Measurements from ENCODE around the gene AHNAK.

Gene AHNAK

DNA sequence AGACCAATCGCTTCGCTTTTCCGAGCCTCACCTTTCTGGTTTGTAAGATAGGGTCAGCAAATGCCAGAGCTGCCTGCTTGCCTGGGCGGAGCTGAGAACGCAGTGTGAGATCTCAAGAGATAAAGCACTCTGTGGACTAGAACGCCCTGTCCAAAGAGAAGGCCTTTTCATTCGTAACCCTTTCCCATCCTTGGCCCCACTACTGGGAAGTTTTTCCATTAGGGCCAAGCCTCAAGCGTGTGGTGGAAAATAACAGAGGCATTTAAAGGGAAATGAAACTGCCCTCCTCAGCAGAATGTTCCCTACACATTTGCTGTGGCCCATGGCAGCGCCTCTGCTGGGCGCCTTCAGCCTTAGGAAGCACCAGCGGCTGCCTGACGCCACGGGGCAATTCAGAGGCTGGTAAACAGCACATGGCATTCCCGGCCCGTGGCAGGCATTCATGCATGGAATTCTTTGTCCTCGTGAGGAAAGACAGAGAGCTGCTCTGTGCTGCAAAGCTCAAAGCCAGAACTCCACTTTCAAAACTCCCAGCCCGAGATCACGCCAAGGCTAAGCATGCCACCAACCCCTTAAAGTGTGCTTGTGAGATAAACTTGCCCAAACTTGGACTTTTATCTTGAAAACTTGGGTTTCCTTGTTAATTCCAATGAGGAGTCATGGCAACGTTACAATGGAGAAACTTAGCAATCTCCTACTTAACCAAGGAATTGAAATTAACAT is 38.1 kb downstream of the AHNAK start:
- H3K27ac ChIP-seq (ENCODE audit: insufficient read depth in 1 of 2, low read depth in 1 of 2, low read length in 2 of 2, poor library complexity in 1 of 2, severe bottlenecking in 2 of 2) = peak overlapping the region in 1 of 2 experiments; percentile 3

DNA sequence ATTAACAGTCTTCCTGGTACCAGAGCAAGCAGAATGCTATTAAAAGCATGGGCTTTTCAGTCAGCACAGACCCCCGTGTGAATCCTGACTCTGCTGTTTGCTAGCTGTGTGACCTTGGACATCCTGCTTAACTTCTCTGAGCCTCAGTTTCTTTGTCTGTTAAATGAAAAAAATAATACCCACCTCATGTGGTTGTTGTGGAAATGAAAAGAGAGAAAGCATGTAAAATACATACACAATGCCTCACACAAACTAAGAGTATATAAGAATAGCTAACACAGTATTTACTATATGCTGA is 39.5 kb downstream of the AHNAK start:
- CTCF ChIA-PET = interaction anchor here (1.1 to 2.4 kb wide), 8 partner anchors 9 to 113 kb away, joined by 3 to 19 read pairs (median 6); no protein-coding TSS in a partner anchor

More for the DNA sequence above, 38.1 kb downstream of the AHNAK start:
- 23% methylated on average over 15 of the region's 19 CpGs for WGBS (ENCODE audit: insufficient coverage)
- no peaks in the 10 kb centered on the region for H3K36me3 ChIP-seq (ENCODE audit: control insufficient read depth in 4 of 4, insufficient read depth in 4 of 4, low read length in 3 of 4)
- H3K27me3 ChIP-seq (replicated peaks in 2 of 5; ENCODE audit: control insufficient read depth in 4 of 5, insufficient read depth in 5 of 5, low read length in 4 of 5) = peaks cover 0 to 3% (median 0%) of the 10 kb centered on the region in 5 experiments
- POLR2A ChIA-PET = no interaction called here
- H3K4me1 ChIP-seq (ENCODE audit: control extremely low read depth in 1 of 4, control insufficient read depth in 4 of 4, insufficient read depth in 4 of 4, low read length in 3 of 4) = peaks cover 3 to 8% (median 5%) of the 10 kb centered on the region in 4 experiments
- peak in 1 of 3 donors; percentile 46 for DNase-seq
- H3K4me3 ChIP-seq (ENCODE audit: control insufficient read depth in 1 of 7, extremely low read depth in 1 of 7, insufficient read depth in 4 of 7, low read depth in 2 of 7, low read length in 6 of 7) = peak overlapping the region in 3 of 7 experiments; percentile 32 to 65 (median 38)
- H3K9me3 ChIP-seq (ENCODE audit: control extremely low read depth in 1 of 5, control insufficient read depth in 4 of 5, insufficient read depth in 2 of 5, low read depth in 1 of 5, low read length in 4 of 5) = no peaks in the 10 kb centered on the region
- CTCF ChIA-PET = interaction anchor here (0.8 to 2.4 kb wide), 9 partner anchors 10 to 114 kb away, joined by 3 to 19 read pairs (median 5); no protein-coding TSS in a partner anchor

DNA sequence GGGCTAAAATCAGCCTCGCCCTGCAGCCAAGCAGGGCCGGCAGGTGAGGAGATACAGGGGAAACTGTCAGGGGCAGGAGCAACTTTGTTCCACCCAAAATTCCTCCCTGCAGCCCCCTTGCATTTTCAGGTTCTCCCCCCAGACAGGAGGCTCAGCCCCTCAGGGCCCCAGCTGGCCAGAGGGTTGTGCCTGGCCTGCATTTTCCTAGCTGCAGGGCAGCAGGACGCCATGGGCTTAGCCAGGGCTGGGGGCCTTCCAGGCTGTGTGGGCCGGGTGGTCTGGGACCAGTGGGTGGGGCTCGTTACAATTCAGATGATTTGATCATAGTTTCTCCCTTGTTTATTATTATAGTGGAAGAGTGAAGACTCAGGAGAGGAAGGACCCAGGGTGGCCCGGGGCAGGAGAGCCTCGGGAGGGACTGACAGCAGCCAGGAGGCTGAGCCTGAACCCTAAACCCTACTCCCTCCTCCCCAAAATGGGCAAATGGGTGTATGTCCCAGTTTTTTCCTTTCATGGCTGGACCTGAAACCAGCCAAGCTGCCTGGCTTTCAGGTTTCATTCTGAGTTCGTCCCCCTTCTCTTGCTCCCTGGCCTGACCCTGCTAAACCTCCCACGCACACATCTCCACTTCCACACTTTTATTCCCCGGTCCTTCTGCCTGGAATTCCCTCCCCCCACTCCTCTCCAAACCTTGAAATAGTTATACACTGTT is 40.0 kb downstream of the AHNAK start:
- Histone ChIP-seq H3K36me3 (ENCODE audit: control insufficient read depth in 4 of 4, insufficient read depth in 4 of 4, low read length in 3 of 4) (no peaks in the 10 kb centered on the region), H3K27ac (ENCODE audit: insufficient read depth in 1 of 2, low read depth in 1 of 2, low read length in 2 of 2, poor library complexity in 1 of 2, severe bottlenecking in 2 of 2) (no peak overlapping the region), H3K4me3 (ENCODE audit: control insufficient read depth in 1 of 7, extremely low read depth in 1 of 7, insufficient read depth in 4 of 7, low read depth in 2 of 7, low read length in 6 of 7) (no peak overlapping the region), H3K4me1 (ENCODE audit: control extremely low read depth in 1 of 4, control insufficient read depth in 4 of 4, insufficient read depth in 4 of 4, low read length in 3 of 4) (peaks cover 3 to 26% (median 23%) of the 10 kb centered on the region in 4 experiments), H3K9me3 (ENCODE audit: control extremely low read depth in 1 of 5, control insufficient read depth in 4 of 5, insufficient read depth in 2 of 5, low read depth in 1 of 5, low read length in 4 of 5) (no peaks in the 10 kb centered on the region), H3K27me3 (replicated peaks in 2 of 5; ENCODE audit: control insufficient read depth in 4 of 5, insufficient read depth in 5 of 5, low read length in 4 of 5) (peaks cover 0 to 3% (median 0%) of the 10 kb centered on the region in 5 experiments)
- CTCF ChIA-PET = interaction anchor here (0.6 to 2.4 kb wide), 4 partner anchors 8 to 116 kb away, joined by 3 to 19 read pairs (median 4); no protein-coding TSS in a partner anchor
- no peak for DNase-seq
- POLR2A ChIA-PET = no interaction called here
- WGBS (ENCODE audit: insufficient coverage) = 87% methylated on average over 3 of the region's 10 CpGs

More for the DNA sequence above, 39.5 kb downstream of the AHNAK start:
- no peak overlapping the region for H3K27ac ChIP-seq (ENCODE audit: insufficient read depth in 1 of 2, low read depth in 1 of 2, low read length in 2 of 2, poor library complexity in 1 of 2, severe bottlenecking in 2 of 2)
- H3K4me1 ChIP-seq (ENCODE audit: control extremely low read depth in 1 of 4, control insufficient read depth in 4 of 4, insufficient read depth in 4 of 4, low read length in 3 of 4) = peaks cover 3 to 21% (median 18%) of the 10 kb centered on the region in 4 experiments
- H3K9me3 ChIP-seq (ENCODE audit: control extremely low read depth in 1 of 5, control insufficient read depth in 4 of 5, insufficient read depth in 2 of 5, low read depth in 1 of 5, low read length in 4 of 5) = no peaks in the 10 kb centered on the region
- 80% methylated on average over 1 of the region's 1 CpG for WGBS (ENCODE audit: insufficient coverage)
- DNase-seq = no peak
- POLR2A ChIA-PET = no interaction called here
- H3K27me3 ChIP-seq (replicated peaks in 2 of 5; ENCODE audit: control insufficient read depth in 4 of 5, insufficient read depth in 5 of 5, low read length in 4 of 5) = peaks cover 0 to 3% (median 0%) of the 10 kb centered on the region in 5 experiments
- H3K4me3 ChIP-seq (ENCODE audit: control insufficient read depth in 1 of 7, extremely low read depth in 1 of 7, insufficient read depth in 4 of 7, low read depth in 2 of 7, low read length in 6 of 7) = no peak overlapping the region
- H3K36me3 ChIP-seq (ENCODE audit: control insufficient read depth in 4 of 4, insufficient read depth in 4 of 4, low read length in 3 of 4) = no peaks in the 10 kb centered on the region

DNA sequence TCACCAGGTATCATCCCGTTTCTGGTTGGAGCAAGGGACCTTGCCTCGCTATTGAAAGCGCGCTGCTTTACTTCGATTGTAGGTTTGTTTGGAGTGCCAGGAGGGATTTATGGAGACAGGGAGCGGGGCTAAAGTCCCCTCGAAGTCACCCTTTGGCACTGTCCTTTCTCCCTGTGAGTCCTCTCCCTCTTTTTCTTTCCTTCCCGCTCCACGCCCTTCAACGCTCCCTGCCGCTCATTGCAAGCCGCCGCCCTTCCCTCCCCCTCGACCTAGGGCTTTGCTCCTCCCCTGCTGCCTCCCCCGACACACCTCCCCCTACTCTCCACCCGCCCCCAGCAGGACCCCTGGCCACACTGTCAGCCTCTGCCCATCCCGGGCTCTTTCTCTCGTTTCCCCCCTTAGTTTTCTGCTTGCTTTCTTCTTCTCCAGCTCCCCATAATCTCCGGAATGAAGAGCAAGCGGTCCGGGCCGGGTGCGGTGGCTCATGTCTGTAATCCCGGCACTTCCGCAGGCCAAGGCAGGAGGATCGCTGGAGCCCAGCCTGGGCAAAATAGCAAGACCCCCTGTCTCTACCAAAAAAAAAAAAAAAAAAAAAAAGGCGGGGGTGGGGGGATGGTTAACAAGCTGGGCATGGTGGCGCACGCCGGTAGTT is 41.0 kb downstream of the AHNAK start:
- ChIA-PET POLR2A (no interaction called here), CTCF (interaction anchor here (0.6 to 1.4 kb wide), 4 partner anchors 38 to 115 kb away, joined by 3 to 4 read pairs (median 3); no protein-coding TSS in a partner anchor)

DNA sequence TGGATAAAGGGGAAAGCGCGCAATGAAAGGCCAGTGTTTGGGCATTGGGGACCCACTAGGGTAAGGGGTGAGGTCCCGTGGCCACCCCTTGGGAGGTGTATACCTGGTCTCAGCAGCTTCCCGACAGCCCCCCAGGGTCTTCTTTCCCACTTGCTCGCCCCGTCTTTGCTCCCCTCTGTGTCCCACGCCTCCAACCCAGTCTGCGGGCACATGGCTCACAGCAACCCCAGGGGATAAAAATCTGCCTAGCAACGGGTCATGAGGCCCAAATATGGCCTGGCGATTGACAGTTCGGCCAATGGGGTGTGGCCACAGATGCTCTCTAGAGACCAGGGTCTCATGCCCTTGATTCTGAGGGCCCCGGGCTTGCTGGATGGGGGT is 41.6 kb downstream of the AHNAK start:
- no peak overlapping the region for H3K27ac ChIP-seq (ENCODE audit: insufficient read depth in 1 of 2, low read depth in 1 of 2, low read length in 2 of 2, poor library complexity in 1 of 2, severe bottlenecking in 2 of 2)
- DNase-seq = no peak
- peak overlapping the region in 1 of 7 experiments; percentile 10 for H3K4me3 ChIP-seq (ENCODE audit: control insufficient read depth in 1 of 7, extremely low read depth in 1 of 7, insufficient read depth in 4 of 7, low read depth in 2 of 7, low read length in 6 of 7)
- H3K9me3 ChIP-seq (ENCODE audit: control extremely low read depth in 1 of 5, control insufficient read depth in 4 of 5, insufficient read depth in 2 of 5, low read depth in 1 of 5, low read length in 4 of 5) = no peaks in the 10 kb centered on the region
- CTCF ChIA-PET = interaction anchor here (1.1 kb wide), 1 partner anchor 38 kb away, joined by 3 read pairs; no protein-coding TSS in a partner anchor
- H3K4me1 ChIP-seq (ENCODE audit: control extremely low read depth in 1 of 4, control insufficient read depth in 4 of 4, insufficient read depth in 4 of 4, low read length in 3 of 4) = peaks cover 3 to 34% (median 28%) of the 10 kb centered on the region in 4 experiments
- peaks cover 0 to 3% (median 0%) of the 10 kb centered on the region in 5 experiments for H3K27me3 ChIP-seq (replicated peaks in 2 of 5; ENCODE audit: control insufficient read depth in 4 of 5, insufficient read depth in 5 of 5, low read length in 4 of 5)
- no peaks in the 10 kb centered on the region for H3K36me3 ChIP-seq (ENCODE audit: control insufficient read depth in 4 of 4, insufficient read depth in 4 of 4, low read length in 3 of 4)
- POLR2A ChIA-PET = interaction anchor here (0.5 kb wide), 1 partner anchor 68 kb away, joined by 3 read pairs; no protein-coding TSS in a partner anchor
- WGBS (ENCODE audit: insufficient coverage) = 92% methylated on average over 12 of the region's 12 CpGs

More for the DNA sequence above, 41.0 kb downstream of the AHNAK start:
- no peaks in the 10 kb centered on the region for H3K36me3 ChIP-seq (ENCODE audit: control insufficient read depth in 4 of 4, insufficient read depth in 4 of 4, low read length in 3 of 4)
- no peak overlapping the region for H3K27ac ChIP-seq (ENCODE audit: insufficient read depth in 1 of 2, low read depth in 1 of 2, low read length in 2 of 2, poor library complexity in 1 of 2, severe bottlenecking in 2 of 2)
- WGBS (ENCODE audit: insufficient coverage) = 72% methylated on average over 18 of the region's 30 CpGs
- peak overlapping the region in 1 of 7 experiments; percentile 10 for H3K4me3 ChIP-seq (ENCODE audit: control insufficient read depth in 1 of 7, extremely low read depth in 1 of 7, insufficient read depth in 4 of 7, low read depth in 2 of 7, low read length in 6 of 7)
- peaks cover 0 to 3% (median 0%) of the 10 kb centered on the region in 5 experiments for H3K27me3 ChIP-seq (replicated peaks in 2 of 5; ENCODE audit: control insufficient read depth in 4 of 5, insufficient read depth in 5 of 5, low read length in 4 of 5)
- H3K4me1 ChIP-seq (ENCODE audit: control extremely low read depth in 1 of 4, control insufficient read depth in 4 of 4, insufficient read depth in 4 of 4, low read length in 3 of 4) = peaks cover 3 to 31% (median 26%) of the 10 kb centered on the region in 4 experiments
- H3K9me3 ChIP-seq (ENCODE audit: control extremely low read depth in 1 of 5, control insufficient read depth in 4 of 5, insufficient read depth in 2 of 5, low read depth in 1 of 5, low read length in 4 of 5) = no peaks in the 10 kb centered on the region
- DNase-seq = no peak

DNA sequence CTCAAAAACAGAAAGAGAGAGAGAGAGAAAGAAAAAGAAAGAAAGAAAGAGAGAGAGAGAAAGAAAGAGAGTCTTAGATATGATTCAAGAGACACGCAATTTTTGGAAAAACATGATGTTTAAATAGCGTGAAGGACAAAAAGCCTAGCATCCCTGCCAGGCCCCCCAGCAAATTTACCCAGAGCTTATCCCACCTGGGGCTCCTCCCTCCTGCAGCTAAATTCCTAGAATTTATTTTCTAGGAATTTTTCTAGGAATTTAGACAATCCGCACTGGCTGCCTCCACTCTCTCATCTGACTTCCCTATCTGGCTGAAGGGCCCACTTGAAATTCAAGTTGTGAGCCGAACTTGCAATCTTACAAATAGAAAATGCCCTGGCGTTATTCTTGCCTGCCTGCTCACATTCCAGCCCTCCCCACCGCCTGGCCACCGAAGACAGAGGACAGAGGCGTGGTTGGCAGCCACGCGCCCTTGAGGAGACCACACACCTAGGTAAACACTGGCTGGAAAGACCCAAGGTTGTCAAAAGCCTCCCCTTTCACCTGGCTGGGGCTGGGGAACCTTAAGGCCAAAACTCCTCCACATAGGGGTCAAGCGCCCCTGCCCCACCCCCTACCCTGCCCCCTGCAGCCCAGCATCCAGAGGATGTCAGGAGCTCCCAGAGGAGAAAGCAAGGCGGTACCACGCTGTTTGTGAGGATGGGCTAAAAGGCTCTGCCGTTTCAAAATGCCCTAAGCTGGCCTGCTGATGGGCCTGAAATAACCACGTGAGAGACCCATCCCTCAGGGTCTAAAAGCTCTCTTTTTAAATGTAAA is 42.2 kb downstream of the AHNAK start:
- ChIA-PET POLR2A (interaction anchor here (0.5 kb wide), 1 partner anchor 67 kb away, joined by 3 read pairs; no protein-coding TSS in a partner anchor), CTCF (interaction anchor here (1.1 kb wide), 1 partner anchor 39 kb away, joined by 3 read pairs; no protein-coding TSS in a partner anchor)
- DNase-seq = no peak
- no peak overlapping the region for H3K4me3 ChIP-seq (ENCODE audit: control insufficient read depth in 1 of 7, extremely low read depth in 1 of 7, insufficient read depth in 4 of 7, low read depth in 2 of 7, low read length in 6 of 7)
- H3K27me3 ChIP-seq (replicated peaks in 2 of 5; ENCODE audit: control insufficient read depth in 4 of 5, insufficient read depth in 5 of 5, low read length in 4 of 5) = peaks cover 0 to 3% (median 0%) of the 10 kb centered on the region in 5 experiments
- WGBS (ENCODE audit: insufficient coverage) = 98% methylated on average over 14 of the region's 15 CpGs
- no peaks in the 10 kb centered on the region for H3K9me3 ChIP-seq (ENCODE audit: control extremely low read depth in 1 of 5, control insufficient read depth in 4 of 5, insufficient read depth in 2 of 5, low read depth in 1 of 5, low read length in 4 of 5)
- H3K27ac ChIP-seq (ENCODE audit: insufficient read depth in 1 of 2, low read depth in 1 of 2, low read length in 2 of 2, poor library complexity in 1 of 2, severe bottlenecking in 2 of 2) = no peak overlapping the region
- peaks cover 3 to 41% (median 34%) of the 10 kb centered on the region in 4 experiments for H3K4me1 ChIP-seq (ENCODE audit: control extremely low read depth in 1 of 4, control insufficient read depth in 4 of 4, insufficient read depth in 4 of 4, low read length in 3 of 4)
- no peaks in the 10 kb centered on the region for H3K36me3 ChIP-seq (ENCODE audit: control insufficient read depth in 4 of 4, insufficient read depth in 4 of 4, low read length in 3 of 4)

All from common myeloid progenitor, CD34-positive (primary cell).